ENCODE measurements around the gene EVX1.

The EVX1 gene

DNA sequence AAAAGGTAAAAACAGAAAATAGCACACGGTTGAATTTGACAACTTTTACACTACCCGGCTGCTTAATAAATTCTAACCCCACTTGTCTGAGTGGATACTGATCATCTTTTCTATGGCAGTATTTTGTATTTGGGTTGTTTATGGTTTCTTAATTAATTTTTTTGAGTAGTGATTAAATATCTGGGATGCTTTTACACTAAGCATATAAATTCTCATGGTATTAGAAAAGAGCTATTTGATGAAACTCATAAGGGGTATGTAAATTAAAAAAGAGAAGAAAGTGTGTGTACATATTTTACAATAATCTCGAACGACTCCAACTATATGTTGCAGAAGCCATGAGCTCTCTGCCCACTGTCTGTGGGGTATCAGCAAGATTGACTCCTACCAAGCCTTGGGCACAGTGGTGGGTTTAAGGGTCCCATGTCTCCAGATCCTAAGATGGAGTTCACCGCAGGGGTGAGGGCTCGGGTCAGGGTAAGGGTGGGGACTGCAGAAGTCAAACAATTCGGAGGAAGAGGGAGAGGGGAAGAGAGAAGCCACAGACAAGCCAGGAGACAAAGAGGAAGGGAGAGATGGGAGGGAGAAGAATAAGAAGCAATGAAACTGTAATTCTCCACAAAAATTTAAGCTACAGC, 35.1 kb upstream of the EVX1 start:
- H3K4me3 ChIP-seq (ENCODE audit: low read length) = no peak overlapping the region
- H3K36me3 ChIP-seq (ENCODE audit: control insufficient read depth, insufficient read depth, low read length) = no peaks in the 10 kb centered on the region
- H3K27ac ChIP-seq (ENCODE audit: low read length) = no peak overlapping the region
- no peaks in the 10 kb centered on the region for H3K9me3 ChIP-seq (ENCODE audit: control insufficient read depth, insufficient read depth, low read length)
- H3K4me1 ChIP-seq (ENCODE audit: control insufficient read depth, insufficient read depth, low read length) = no peaks in the 10 kb centered on the region
- peaks cover 97% of the 10 kb centered on the region for H3K27me3 ChIP-seq (ENCODE audit: control insufficient read depth, insufficient read depth, low read length)
- no CpG with 5 or more reads among the region's 7 CpGs for WGBS (ENCODE audit: insufficient coverage, insufficient read length)
- no peak for DNase-seq (ENCODE audit: low read depth, low spot score)

DNA sequence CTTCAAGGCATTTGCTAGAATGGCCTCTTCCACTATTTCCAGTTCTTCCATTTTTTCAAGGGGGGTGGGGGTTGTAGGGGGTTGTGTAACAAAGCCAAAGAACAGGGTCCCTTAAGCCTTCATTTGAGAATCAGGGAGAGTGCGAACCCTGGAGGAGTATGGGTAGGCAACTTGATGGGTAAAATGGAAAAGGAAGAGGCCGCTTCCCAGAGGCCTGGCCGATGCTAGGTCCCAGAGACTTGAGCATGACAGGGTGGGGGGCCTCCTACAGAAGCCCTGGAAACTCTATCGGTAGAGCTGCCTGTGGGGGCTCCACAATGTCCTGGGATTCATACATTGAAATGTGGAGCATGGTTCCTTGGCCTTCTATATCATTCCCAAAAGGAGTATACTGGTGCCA, 33.6 kb upstream of the EVX1 start:
- no peaks in the 10 kb centered on the region for H3K9me3 ChIP-seq (ENCODE audit: control insufficient read depth, insufficient read depth, low read length)
- no peak overlapping the region for H3K27ac ChIP-seq (ENCODE audit: low read length)
- no CpG with 5 or more reads among the region's 4 CpGs for WGBS (ENCODE audit: insufficient coverage, insufficient read length)
- no peak for DNase-seq (ENCODE audit: low read depth, low spot score)
- peaks cover 3% of the 10 kb centered on the region; the same call in 1 of the 2 replicates for H3K4me1 ChIP-seq (ENCODE audit: control insufficient read depth, insufficient read depth, low read length)
- H3K27me3 ChIP-seq (ENCODE audit: control insufficient read depth, insufficient read depth, low read length) = peaks cover 97% of the 10 kb centered on the region
- H3K36me3 ChIP-seq (ENCODE audit: control insufficient read depth, insufficient read depth, low read length) = no peaks in the 10 kb centered on the region
- no peak overlapping the region for H3K4me3 ChIP-seq (ENCODE audit: low read length)

DNA sequence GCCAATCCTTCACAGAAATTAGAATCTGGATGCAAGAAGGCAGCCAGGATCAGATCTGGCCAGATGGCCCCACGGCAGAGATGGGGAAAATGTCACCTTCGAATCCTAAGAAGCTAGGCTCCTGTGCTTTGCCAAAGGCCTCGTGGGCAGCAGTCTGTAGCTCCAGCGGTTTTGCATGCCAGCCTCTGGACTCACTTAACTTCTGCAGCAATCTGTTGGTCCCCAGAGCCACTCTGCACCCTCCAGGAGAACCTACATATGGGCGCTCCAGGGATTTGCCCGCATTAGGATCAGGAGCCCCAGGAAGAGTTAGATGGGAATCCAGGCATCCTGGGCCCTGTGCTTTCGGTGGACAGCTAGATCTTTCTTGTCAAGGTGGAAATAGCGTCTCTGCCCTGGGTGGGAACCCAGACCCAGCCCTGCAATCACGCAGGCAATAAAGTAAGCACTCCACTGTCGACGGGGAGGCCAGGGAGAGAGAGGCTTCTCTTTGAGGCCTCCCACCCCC, 32.6 kb upstream of the EVX1 start:
- peaks cover 3% of the 10 kb centered on the region; the same call in 1 of the 2 replicates for H3K4me1 ChIP-seq (ENCODE audit: control insufficient read depth, insufficient read depth, low read length)
- peaks cover 97% of the 10 kb centered on the region for H3K27me3 ChIP-seq (ENCODE audit: control insufficient read depth, insufficient read depth, low read length)
- H3K27ac ChIP-seq (ENCODE audit: low read length) = no peak overlapping the region
- H3K4me3 ChIP-seq (ENCODE audit: low read length) = no peak overlapping the region
- DNase-seq (ENCODE audit: low read depth, low spot score) = no peak
- H3K36me3 ChIP-seq (ENCODE audit: control insufficient read depth, insufficient read depth, low read length) = no peaks in the 10 kb centered on the region
- H3K9me3 ChIP-seq (ENCODE audit: control insufficient read depth, insufficient read depth, low read length) = no peaks in the 10 kb centered on the region
- whole genome bisulfite sequencing (ENCODE audit: insufficient coverage, insufficient read length) = no CpG with 5 or more reads among the region's 11 CpGs

DNA sequence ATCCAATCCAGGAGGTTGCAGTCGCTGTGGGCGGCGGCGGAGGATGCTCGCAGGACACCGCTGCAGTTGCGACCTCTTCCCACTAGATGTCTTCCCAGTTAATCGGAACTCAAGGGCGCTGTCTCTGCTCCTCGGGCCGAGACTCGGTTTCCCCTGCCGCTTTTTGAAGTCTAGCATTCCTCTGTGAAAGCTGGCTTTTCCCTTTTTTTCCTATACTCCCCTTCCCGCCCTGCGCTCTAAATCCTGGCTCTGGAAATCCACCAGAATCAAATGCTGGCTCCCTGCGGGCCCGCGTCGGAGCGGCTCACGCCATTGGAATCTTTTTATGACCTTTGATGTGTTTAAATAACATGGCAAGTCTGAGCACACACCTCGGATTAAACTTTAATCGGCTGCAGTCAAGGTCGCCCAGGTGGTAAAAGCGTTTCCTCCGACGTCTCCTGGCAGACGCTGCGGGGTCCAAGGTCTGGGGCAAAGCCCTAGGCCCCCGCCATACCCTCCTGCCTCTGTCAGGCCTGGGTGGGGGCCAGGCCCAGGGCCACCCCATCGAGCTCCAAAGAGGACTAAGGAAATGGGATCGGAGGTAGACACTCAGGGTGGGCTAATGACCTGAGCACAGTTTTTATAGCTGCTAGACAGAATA, 32.0 kb upstream of the EVX1 start:
- no CpG with 5 or more reads among the region's 32 CpGs for WGBS (ENCODE audit: insufficient coverage, insufficient read length)

DNA sequence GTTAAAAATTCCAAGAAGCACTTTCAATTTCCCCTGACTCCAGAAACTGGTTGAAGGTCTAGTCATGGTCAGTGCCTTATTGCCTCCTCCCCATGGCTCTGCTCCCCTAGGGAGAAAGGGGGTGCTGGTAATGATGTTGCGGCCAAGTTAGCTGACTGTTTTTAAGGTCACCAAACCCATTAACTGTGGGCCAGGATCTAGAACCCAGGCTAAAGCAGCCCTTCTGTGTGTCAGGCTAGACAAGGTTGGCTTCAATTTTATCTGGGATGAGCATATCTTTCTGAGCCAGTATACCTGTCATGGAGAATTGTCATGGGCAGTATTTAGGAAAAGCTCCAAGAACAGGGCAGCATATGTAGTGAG, 31.5 kb upstream of the EVX1 start:
- peaks cover 97% of the 10 kb centered on the region for H3K27me3 ChIP-seq (ENCODE audit: control insufficient read depth, insufficient read depth, low read length)
- DNase-seq (ENCODE audit: low read depth, low spot score) = no peak
- no peaks in the 10 kb centered on the region for H3K9me3 ChIP-seq (ENCODE audit: control insufficient read depth, insufficient read depth, low read length)
- H3K4me1 ChIP-seq (ENCODE audit: control insufficient read depth, insufficient read depth, low read length) = peaks cover 3% of the 10 kb centered on the region; the same call in 1 of the 2 replicates
- H3K36me3 ChIP-seq (ENCODE audit: control insufficient read depth, insufficient read depth, low read length) = no peaks in the 10 kb centered on the region
- H3K27ac ChIP-seq (ENCODE audit: low read length) = no peak overlapping the region
- no CpG with 5 or more reads among the region's 1 CpG for WGBS (ENCODE audit: insufficient coverage, insufficient read length)
- H3K4me3 ChIP-seq (ENCODE audit: low read length) = no peak overlapping the region

More for the DNA sequence above, 32.0 kb upstream of the EVX1 start:
- Histone ChIP-seq H3K4me1 (ENCODE audit: control insufficient read depth, insufficient read depth, low read length) (peaks cover 3% of the 10 kb centered on the region; the same call in 1 of the 2 replicates), H3K9me3 (ENCODE audit: control insufficient read depth, insufficient read depth, low read length) (no peaks in the 10 kb centered on the region), H3K36me3 (ENCODE audit: control insufficient read depth, insufficient read depth, low read length) (no peaks in the 10 kb centered on the region), H3K27ac (ENCODE audit: low read length) (no peak overlapping the region), H3K27me3 (ENCODE audit: control insufficient read depth, insufficient read depth, low read length) (peaks cover 97% of the 10 kb centered on the region), H3K4me3 (ENCODE audit: low read length) (no peak overlapping the region)
- peak; percentile 67 for DNase-seq (ENCODE audit: low read depth, low spot score)

DNA sequence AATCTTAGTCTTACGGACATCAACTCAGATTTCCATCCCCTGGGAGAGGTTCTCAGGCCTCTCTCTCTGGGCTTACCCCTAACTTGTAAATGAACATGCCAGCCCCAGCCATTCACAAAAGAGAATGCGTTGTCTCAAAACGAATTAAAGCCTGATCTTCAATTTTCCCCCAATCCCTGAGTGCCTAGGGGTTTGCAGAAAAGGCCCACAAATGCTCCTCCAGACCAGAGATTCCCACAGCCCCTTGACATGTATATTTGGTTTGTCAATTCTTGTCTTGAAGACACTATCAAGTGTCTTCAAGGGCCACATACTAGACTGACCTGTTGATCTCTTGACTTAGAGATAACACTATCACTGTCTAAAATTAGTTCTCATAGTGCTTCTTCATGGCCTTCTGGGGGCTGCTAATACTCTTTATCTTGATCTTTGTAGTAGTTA, 30.8 kb upstream of the EVX1 start:
- Histone ChIP-seq H3K36me3 (ENCODE audit: control insufficient read depth, insufficient read depth, low read length) (no peaks in the 10 kb centered on the region), H3K4me1 (ENCODE audit: control insufficient read depth, insufficient read depth, low read length) (peaks cover 3% of the 10 kb centered on the region; the same call in 1 of the 2 replicates), H3K9me3 (ENCODE audit: control insufficient read depth, insufficient read depth, low read length) (no peaks in the 10 kb centered on the region), H3K27ac (ENCODE audit: low read length) (no peak overlapping the region), H3K27me3 (ENCODE audit: control insufficient read depth, insufficient read depth, low read length) (peaks cover 98% of the 10 kb centered on the region), H3K4me3 (ENCODE audit: low read length) (no peak overlapping the region)
- no CpG with 5 or more reads among the region's 3 CpGs for WGBS (ENCODE audit: insufficient coverage, insufficient read length)
- no peak for DNase-seq (ENCODE audit: low read depth, low spot score)

DNA sequence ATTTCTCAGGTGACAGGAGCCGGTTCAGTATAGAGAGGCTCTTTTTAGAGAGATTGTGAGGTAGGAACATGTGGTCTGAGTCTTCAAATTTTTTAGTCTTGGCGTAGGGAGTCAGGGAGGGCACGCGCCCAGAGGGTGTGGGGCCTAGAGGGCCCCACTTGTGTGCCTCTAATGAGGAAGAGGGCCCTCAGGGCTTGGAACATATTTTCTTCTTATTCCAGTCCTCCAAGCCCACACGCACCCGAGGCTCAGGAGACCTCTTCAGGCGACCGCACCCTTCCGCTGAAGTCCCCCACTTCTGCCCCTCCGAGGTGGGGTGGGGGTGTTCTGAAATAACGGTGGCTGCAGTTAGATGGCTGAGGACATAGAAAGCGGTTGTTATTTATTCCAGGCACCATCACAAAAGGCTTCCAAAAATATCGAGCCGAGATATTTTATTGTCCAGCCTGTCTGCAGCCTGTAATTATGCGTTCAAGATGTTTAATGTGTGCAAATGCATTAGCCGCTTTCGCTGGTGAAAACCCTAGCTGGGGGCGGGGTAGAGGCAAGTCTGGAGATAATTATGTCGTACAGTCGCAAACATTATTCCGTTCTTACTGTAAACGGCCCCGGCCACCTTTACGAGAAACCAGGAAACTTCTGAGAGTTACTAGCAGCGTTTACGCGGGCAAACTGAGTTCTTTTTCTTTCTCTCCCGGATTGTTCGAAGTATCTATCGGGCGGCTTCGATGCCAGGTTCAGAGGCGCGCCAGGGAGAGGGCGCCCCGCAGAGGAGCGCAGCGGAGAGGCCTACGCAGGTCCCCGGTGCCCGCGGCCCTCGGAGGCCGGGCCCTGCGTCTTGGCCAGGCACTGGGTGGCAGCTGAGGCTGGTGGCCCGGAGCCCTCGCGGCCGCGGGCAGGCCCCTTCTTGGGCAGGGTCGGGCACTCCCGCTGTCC, 29.8 kb upstream of the EVX1 start:
- no peak overlapping the region for H3K27ac ChIP-seq (ENCODE audit: low read length)
- WGBS (ENCODE audit: insufficient coverage, insufficient read length) = no CpG with 5 or more reads among the region's 52 CpGs
- H3K4me3 ChIP-seq (ENCODE audit: low read length) = no peak overlapping the region
- H3K36me3 ChIP-seq (ENCODE audit: control insufficient read depth, insufficient read depth, low read length) = no peaks in the 10 kb centered on the region
- H3K9me3 ChIP-seq (ENCODE audit: control insufficient read depth, insufficient read depth, low read length) = no peaks in the 10 kb centered on the region
- peaks cover 3% of the 10 kb centered on the region; the same call in 1 of the 2 replicates for H3K4me1 ChIP-seq (ENCODE audit: control insufficient read depth, insufficient read depth, low read length)
- H3K27me3 ChIP-seq (ENCODE audit: control insufficient read depth, insufficient read depth, low read length) = peaks cover 96% of the 10 kb centered on the region
- DNase-seq (ENCODE audit: low read depth, low spot score) = no peak

DNA sequence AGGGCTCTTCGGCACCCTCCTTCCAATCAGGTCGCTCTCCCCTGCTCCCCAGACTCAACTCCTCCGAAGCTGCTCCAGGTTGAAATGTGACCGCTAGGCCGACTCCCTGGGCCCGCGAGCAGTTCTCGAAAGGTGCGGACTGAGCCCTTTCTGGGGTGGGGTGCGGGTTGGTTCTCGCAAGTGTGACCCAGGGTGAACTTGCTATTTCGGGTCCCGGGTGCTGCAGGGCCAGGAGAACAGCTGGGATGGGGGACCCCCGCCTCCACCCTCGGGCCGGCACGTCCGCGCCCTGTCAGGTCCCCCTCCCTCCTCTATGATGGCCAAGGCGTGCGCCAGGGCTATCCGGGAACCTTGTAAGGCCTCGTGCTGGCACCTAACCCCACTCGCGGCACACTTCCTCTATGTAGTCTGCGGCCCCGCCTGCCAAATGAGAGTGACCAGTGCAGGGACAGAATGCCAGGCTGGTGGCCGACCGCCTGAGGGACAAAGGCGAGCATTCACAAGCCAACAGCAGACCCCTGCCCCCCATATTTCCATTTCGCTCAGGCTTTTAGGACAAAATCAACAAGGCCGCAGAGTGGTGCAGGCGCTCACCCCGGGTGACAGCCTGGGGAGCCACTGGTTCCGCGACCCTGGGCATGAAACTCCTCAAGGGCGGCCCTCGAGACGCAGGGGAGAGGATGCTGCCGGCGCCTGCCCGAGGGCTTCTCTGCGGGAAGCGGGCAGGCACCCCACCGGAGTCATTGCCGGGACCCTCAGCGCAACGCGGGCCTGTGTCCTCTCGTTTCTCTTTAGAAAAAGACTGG, 29.0 kb upstream of the EVX1 start:
- Histone ChIP-seq H3K27me3 (ENCODE audit: control insufficient read depth, insufficient read depth, low read length) (peaks cover 88% of the 10 kb centered on the region), H3K9me3 (ENCODE audit: control insufficient read depth, insufficient read depth, low read length) (no peaks in the 10 kb centered on the region), H3K4me3 (ENCODE audit: low read length) (no peak overlapping the region), H3K4me1 (ENCODE audit: control insufficient read depth, insufficient read depth, low read length) (peaks cover 3% of the 10 kb centered on the region; the same call in 1 of the 2 replicates), H3K27ac (ENCODE audit: low read length) (no peak overlapping the region), H3K36me3 (ENCODE audit: control insufficient read depth, insufficient read depth, low read length) (no peaks in the 10 kb centered on the region)
- DNase-seq (ENCODE audit: low read depth, low spot score) = no peak
- no CpG with 5 or more reads among the region's 50 CpGs for WGBS (ENCODE audit: insufficient coverage, insufficient read length)

DNA sequence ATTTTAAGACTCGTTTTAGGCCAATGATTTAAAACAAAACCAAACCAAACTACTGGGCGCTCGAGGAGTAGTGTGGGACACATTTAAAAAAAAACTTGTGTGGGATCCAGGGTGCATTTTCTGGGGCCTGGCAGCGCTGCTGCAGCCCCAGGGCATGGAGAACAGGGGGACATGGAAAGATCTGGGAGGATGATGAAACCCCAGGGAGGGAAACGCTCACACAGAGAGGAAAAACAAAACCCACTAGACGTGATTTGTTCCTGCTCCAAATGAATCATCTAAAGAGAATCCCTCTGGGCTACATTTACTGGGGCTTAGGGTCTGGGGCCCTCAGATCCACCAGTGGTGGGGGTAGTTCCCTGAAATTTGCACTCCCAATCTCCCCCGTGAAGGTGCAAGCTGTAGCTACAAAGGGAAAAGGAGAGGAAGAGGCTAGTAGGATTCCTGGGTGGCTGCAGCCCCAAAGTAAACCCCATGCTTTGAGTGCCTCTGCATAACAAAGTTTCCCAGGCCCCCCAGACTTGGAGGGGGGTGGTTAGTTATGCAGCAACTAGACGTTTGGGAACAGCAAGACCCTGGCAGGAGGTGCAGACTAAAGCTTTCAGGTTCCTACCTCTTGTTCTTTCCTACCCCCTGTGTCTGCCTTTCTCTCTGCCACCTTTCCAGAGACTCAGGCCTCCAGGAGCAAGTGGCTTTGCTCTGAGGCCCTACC, 28.2 kb upstream of the EVX1 start:
- WGBS (ENCODE audit: insufficient coverage, insufficient read length) = no CpG with 5 or more reads among the region's 8 CpGs
- Histone ChIP-seq H3K4me3 (ENCODE audit: low read length) (no peak overlapping the region), H3K27me3 (ENCODE audit: control insufficient read depth, insufficient read depth, low read length) (peaks cover 85% of the 10 kb centered on the region), H3K4me1 (ENCODE audit: control insufficient read depth, insufficient read depth, low read length) (peaks cover 3% of the 10 kb centered on the region; the same call in 1 of the 2 replicates), H3K9me3 (ENCODE audit: control insufficient read depth, insufficient read depth, low read length) (no peaks in the 10 kb centered on the region), H3K27ac (ENCODE audit: low read length) (no peak overlapping the region), H3K36me3 (ENCODE audit: control insufficient read depth, insufficient read depth, low read length) (no peaks in the 10 kb centered on the region)
- DNase-seq (ENCODE audit: low read depth, low spot score) = no peak

Data from iPS DF 6.9 (cell line).